ENCODE data around the gene KRTAP13-4.

The KRTAP13-4 gene

DNA sequence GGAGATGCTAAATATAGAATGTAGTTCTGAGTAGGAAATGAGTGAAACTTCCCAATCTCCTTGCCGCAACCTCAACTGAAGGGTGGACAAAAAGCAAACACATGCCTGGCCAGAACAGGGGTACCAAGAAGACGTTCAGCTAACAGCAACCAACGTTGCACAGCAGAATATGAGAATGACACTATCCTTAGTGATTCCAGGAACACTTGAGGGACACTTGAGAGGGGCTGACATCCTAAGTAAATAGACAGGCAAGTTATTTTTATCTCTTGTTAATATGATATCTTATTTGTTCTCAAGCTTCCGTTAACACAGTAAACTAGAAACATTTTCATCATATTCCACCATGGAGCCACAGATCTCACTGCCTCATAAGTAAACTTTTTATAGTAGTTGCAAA lies 49.2 kb downstream of the KRTAP13-4 start:
- no peak for TF ChIP-seq EZH2 (IDR thresholded peaks at IDR 0.05; ENCODE audit: borderline replicate concordance, low read length)
- TF ChIP-seq, protein P1, sequence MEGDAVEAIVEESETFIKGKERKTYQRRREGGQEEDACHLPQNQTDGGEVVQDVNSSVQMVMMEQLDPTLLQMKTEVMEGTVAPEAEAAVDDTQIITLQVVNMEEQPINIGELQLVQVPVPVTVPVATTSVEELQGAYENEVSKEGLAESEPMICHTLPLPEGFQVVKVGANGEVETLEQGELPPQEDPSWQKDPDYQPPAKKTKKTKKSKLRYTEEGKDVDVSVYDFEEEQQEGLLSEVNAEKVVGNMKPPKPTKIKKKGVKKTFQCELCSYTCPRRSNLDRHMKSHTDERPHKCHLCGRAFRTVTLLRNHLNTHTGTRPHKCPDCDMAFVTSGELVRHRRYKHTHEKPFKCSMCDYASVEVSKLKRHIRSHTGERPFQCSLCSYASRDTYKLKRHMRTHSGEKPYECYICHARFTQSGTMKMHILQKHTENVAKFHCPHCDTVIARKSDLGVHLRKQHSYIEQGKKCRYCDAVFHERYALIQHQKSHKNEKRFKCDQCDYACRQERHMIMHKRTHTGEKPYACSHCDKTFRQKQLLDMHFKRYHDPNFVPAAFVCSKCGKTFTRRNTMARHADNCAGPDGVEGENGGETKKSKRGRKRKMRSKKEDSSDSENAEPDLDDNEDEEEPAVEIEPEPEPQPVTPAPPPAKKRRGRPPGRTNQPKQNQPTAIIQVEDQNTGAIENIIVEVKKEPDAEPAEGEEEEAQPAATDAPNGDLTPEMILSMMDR (IDR thresholded peaks at IDR 0.05; ENCODE audit: low read length) = no peak
- no peak overlapping the region for H3K27ac ChIP-seq (ENCODE audit: low read depth, low read length, poor library complexity, severe bottlenecking)
- no peaks in the 10 kb centered on the region for H3K27me3 ChIP-seq (ENCODE audit: insufficient read depth, low read length)
- no peaks in the 10 kb centered on the region for H3K36me3 ChIP-seq (ENCODE audit: insufficient read depth, low read length)
- no peak overlapping the region for H3K4me3 ChIP-seq (ENCODE audit: low read depth, low read length, poor library complexity, severe bottlenecking)
- H3K4me2 ChIP-seq (ENCODE audit: low read length) = no peak overlapping the region
- no peaks in the 10 kb centered on the region for H3K4me1 ChIP-seq (ENCODE audit: insufficient read depth, low read length, severe bottlenecking)
- no peaks in the 10 kb centered on the region for H4K20me1 ChIP-seq (ENCODE audit: insufficient read depth, low read length)
- no peaks in the 10 kb centered on the region for H3K9me3 ChIP-seq (ENCODE audit: low read length)
- H3K9ac ChIP-seq (ENCODE audit: low read length) = no peak overlapping the region
- no peaks in the 10 kb centered on the region for H3K79me2 ChIP-seq (ENCODE audit: insufficient read depth, low read length)
- H3F3A ChIP-seq (ENCODE audit: insufficient read depth, low read length) = no peaks in the 10 kb centered on the region
- H2AFZ ChIP-seq (ENCODE audit: low read length) = no peak overlapping the region
- H3K9me2 ChIP-seq (ENCODE audit: low read depth, low read length) = no peaks in the 10 kb centered on the region

DNA sequence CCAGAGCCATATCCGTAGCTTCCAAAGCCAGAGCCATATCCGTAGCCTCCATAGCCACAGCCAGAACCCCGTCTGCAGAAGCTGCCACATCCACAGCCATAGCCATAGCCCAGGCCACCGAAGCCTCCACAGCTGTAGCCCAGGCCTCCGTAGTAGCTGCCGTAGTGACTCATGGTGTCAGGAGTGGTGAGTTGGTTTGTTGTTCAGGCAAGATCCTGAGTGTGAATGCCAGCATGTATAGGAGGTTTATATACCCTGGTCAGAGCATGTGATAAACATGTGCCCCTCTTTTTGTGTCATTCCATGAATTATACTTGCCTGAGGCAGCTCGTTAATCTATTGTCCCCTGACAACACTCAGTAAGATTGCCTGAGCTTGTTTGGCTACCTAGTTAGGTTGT lies 50.1 kb downstream of the KRTAP13-4 start, which contains the start of gene KRTAP19-1:
Gene KRTAP19-1, minus strand, starts transcription at position 223 of the 400 bp plus-strand sequence. Its CDS starts 50 bp downstream, at position 173.
- Histone ChIP-seq H3F3A (ENCODE audit: insufficient read depth, low read length) (no peaks in the 10 kb centered on the region), H3K36me3 (ENCODE audit: insufficient read depth, low read length) (no peaks in the 10 kb centered on the region), H4K20me1 (ENCODE audit: insufficient read depth, low read length) (no peaks in the 10 kb centered on the region), H3K4me3 (ENCODE audit: low read depth, low read length, poor library complexity, severe bottlenecking) (no peak within 1 kb of the TSS), H3K9me3 (ENCODE audit: low read length) (no peaks in the 10 kb centered on the region), H3K79me2 (ENCODE audit: insufficient read depth, low read length) (no peaks in the 10 kb centered on the region), H3K4me1 (ENCODE audit: insufficient read depth, low read length, severe bottlenecking) (no peaks in the 10 kb centered on the region), H3K9me2 (ENCODE audit: low read depth, low read length) (no peaks in the 10 kb centered on the region), H2AFZ (ENCODE audit: low read length) (no peak within 1 kb of the TSS), H3K27ac (ENCODE audit: low read depth, low read length, poor library complexity, severe bottlenecking) (no peak within 1 kb of the TSS), H3K27me3 (ENCODE audit: insufficient read depth, low read length) (no peaks in the 10 kb centered on the region), H3K4me2 (ENCODE audit: low read length) (no peak within 1 kb of the TSS), H3K9ac (ENCODE audit: low read length) (no peak within 1 kb of the TSS)
- TF ChIP-seq EZH2 (IDR thresholded peaks at IDR 0.05; ENCODE audit: borderline replicate concordance, low read length) = no peak
- TF ChIP-seq, protein P1 (IDR thresholded peaks at IDR 0.05; ENCODE audit: low read length) = no peak

All from OCI-LY1 (cell line).